IPS-11a (cell line): ENCODE measurements around the gene PIGT.
"Not testable (repeated sequence)": the region's sequence is repeated elsewhere in the genome, so short reads cannot be mapped to it uniquely, and the experiment has no call there.

Experiments used
- H3K4me3 ChIP-seq: one replicate; pipeline ENCODE4 v1.5.1; 2013; ENCODE audit warnings: low read depth, low read length, control low read depth

The PIGT gene

DNA sequence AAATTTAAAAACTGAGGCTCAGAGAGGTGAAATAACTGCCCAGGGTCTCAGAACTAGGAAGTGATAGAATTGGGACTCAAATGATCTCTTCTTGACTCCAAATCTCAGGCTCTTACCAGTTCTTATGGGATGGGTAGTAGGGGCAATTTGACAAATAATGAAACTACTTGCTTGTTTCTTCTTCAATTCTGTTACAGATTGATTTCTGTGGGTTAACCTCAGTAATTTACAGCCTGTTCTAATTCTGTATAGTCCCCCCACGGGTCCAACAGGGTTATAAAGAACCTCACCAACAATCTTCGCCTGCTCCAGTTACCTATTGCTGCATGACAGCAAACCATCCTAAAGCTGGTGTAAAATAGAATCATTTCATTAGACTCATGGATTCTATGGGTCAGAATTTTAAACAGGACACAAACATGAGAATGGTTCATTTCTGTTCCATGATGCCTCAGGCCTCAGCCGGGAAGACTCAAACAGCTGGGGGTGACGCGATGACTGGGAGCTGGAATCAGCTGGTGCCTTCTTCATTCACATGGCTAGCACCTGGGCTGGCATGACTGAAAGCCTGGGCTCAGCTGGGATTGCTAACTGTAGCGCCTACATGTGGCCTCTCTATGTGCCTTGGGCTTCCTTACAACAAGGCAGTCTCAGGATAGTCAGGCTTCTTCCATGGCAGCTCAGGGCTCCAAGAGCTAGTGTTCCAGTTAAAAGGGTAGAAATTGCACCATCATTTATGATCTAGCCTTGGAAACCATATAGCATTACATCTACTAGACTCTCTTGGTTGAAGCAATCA, 47.0 kb downstream of the PIGT start:
- no peak overlapping the region for H3K4me3 ChIP-seq

DNA sequence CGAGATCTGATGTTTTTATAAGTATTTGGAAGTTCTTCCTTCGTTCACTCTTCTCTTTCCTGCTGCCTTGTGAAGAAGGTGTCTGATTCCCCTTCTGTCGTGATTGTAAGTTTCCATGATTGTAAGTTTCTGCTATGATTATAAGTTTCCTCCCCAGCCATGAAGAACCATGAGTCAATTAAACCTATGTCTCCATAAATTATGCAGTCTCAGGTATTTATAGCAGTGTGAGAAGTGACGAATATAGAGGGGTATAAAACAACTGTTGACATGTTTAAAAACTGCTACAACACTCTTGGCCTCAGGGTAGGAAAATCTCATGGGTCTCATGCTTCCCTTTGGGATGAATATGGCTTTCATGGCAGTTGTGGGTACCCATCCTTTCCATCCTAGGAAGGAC, 47.8 kb downstream of the PIGT start:
- no peak overlapping the region for H3K4me3 ChIP-seq

- H3K4me3 ChIP-seq = no peak overlapping the region
Observed at GRCh38 chr20:45465491-45466266, 49.7 kb downstream of the PIGT start.

GRCh38 chr20:45467172-45467571, 51.2 kb downstream of the PIGT start:
- H3K4me3 ChIP-seq = no peak overlapping the region

GRCh38 chr20:45467861-45468260, 51.9 kb downstream of the PIGT start:
- no peak overlapping the region for H3K4me3 ChIP-seq

DNA sequence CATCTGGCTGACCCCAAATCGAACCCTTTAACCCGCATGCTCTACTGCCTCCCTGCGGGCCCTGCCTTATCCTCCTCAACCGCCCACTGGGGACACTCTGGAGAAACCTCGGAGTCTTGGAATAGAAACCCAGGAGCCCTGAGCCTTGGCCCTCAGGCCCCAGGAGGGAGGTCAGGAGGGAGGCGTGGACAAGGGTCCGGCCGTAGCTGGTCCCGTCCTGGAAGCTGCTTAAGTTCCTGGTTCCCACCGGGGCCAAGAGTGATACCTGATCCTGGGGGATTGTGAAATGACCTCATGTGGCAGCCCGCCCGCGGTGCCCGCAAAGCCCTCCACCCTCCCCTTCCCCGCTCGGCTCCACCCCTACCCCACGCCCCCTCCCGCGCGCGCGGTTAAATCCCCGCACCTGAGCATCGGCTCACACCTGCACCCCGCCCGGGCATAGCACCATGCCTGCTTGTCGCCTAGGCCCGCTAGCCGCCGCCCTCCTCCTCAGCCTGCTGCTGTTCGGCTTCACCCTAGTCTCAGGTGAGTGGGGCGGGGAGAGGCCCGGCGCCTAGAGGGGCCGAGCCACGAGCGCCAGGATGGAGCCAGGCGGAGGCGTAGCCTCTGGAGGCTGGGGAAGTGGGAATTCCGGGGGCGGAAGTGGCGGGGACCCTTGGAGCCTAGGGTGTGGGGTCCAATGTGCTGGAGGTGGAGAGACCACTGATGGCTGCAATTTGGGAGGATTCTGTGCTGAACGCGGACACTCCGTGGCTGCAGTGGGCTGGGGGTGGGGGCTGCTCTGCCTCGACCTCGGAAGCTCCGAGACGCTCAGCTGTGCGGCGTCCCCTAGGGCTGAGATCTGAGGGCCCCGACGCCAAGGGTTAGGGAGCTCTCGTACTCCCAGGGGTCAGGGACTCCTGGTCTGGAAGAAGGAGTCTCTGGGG, 53.7 kb downstream of the PIGT start, which contains the start of gene WFDC2:
TSS of gene WFDC2 (plus strand) at position 418 of the 926 bp plus-strand sequence. CDS start at position 447, 29 bp downstream.
- H3K4me3 ChIP-seq = peak within 1 kb of the TSS; percentile 72

- peak overlapping the region; percentile 72 for H3K4me3 ChIP-seq
Observed at GRCh38 chr20:45470262-45470931, 54.5 kb downstream of the PIGT start.

DNA sequence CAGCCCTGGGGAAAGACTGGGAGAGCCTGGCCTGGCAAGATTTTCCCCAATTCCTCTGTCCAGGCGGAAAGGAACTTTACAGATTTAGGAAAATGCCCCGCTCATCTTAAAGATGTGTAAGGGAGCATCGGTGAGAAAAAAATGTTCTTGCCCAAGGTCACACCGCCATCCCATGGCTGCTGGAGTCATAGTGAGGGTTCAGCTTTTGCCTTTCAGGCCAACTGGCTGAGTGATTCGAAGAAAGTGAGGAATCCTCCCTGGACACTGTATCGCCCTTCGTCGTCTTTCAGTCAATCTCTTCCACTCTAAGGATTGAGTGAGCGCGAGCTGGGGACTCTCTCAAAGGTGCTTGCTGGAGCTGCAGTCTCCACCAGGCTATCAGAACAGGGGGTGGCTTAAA, 55.0 kb downstream of the PIGT start:
- H3K4me3 ChIP-seq = peak overlapping the region; percentile 72

GRCh38 chr20:45472286-45472685, 56.3 kb downstream of the PIGT start:
- not testable (repeated sequence) for H3K4me3 ChIP-seq
